Ovary (tissue), 3 donors: ENCODE results near the gene LHCGR.

ENCODE experiments used
- EP300 ChIP-seq: sonication (generic); formaldehyde crosslinking; IDR thresholded peaks from one replicate; pipeline ENCODE4 v1.6.1; 2017; ENCODE audit warnings: antibody characterized with exemption
- POLR2A ChIP-seq: fragments of 450-650 bp; IDR thresholded peaks from one replicate; pipeline ENCODE4 v1.6.1; 2017; ENCODE audit warnings: antibody characterized with exemption, mild to moderate bottlenecking, moderate library complexity
- TF ChIP-seq, protein P1 (sequence below), 3 donors: fragments of 450-650 bp in 2 of 3; fragments of 200-600 bp in 1 of 3; IDR thresholded peaks; one replicate each; pipeline versions ENCODE4 v1.5.1 to v1.8.0; 2016 to 2022; ENCODE audit warnings: antibody characterized with exemption in 3 of 3, mild to moderate bottlenecking in 1 of 3
- donor health status: DM: no; HTN: no; CAD: no.

- TF ChIP-seq, protein P1, sequence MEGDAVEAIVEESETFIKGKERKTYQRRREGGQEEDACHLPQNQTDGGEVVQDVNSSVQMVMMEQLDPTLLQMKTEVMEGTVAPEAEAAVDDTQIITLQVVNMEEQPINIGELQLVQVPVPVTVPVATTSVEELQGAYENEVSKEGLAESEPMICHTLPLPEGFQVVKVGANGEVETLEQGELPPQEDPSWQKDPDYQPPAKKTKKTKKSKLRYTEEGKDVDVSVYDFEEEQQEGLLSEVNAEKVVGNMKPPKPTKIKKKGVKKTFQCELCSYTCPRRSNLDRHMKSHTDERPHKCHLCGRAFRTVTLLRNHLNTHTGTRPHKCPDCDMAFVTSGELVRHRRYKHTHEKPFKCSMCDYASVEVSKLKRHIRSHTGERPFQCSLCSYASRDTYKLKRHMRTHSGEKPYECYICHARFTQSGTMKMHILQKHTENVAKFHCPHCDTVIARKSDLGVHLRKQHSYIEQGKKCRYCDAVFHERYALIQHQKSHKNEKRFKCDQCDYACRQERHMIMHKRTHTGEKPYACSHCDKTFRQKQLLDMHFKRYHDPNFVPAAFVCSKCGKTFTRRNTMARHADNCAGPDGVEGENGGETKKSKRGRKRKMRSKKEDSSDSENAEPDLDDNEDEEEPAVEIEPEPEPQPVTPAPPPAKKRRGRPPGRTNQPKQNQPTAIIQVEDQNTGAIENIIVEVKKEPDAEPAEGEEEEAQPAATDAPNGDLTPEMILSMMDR (IDR thresholded peaks at IDR 0.05), result no peak
- TF ChIP-seq POLR2A (no peak), EP300 (no peak)
These were observed 32.1 kb upstream of the LHCGR start for GRCh38 chr2:48787580-48787979.
